GM12873 (cell line): ENCODE results near the gene ANKFN1.

ENCODE experiments used
- CTCF ChIP-seq: IDR thresholded peaks from 2 replicates; pipeline ENCODE4 v1.5.1; 2012; ENCODE audit warnings: low read depth, mild to moderate bottlenecking, moderate library complexity, low read length, control low read depth; ENCODE audit not compliant: insufficient read depth; ENCODE audit errors: missing control alignments

ANKFN1 gene

GRCh38 chr17:56269556-56270389 lies 116.5 kb downstream of the ANKFN1 start:
- TF ChIP-seq CTCF: no peak

GRCh38 chr17:56274491-56274890 lies 121.2 kb downstream of the ANKFN1 start:
- TF ChIP-seq CTCF: no peak

GRCh38 chr17:56284482-56284881 lies 131.2 kb downstream of the ANKFN1 start:
- no peak for TF ChIP-seq CTCF

- no peak for TF ChIP-seq CTCF
Observed at GRCh38 chr17:56289321-56289720, 136.0 kb downstream of the ANKFN1 start.

- no peak for TF ChIP-seq CTCF
Observed at GRCh38 chr17:56290101-56290801, 137.0 kb downstream of the ANKFN1 start.

- TF ChIP-seq CTCF: no peak
Observed at GRCh38 chr17:56290802-56291118, 137.5 kb downstream of the ANKFN1 start.

GRCh38 chr17:56291226-56291805 lies 138.0 kb downstream of the ANKFN1 start:
- TF ChIP-seq CTCF: no peak
